AG08396 (cell line): ENCODE results near the gene MPDZ.

Experiments used
- DNase-seq: peaks from one replicate; pipeline ENCODE4 v3.0.0; 2012; ENCODE audit warnings: low spot score, mixed read lengths

Gene MPDZ

DNA sequence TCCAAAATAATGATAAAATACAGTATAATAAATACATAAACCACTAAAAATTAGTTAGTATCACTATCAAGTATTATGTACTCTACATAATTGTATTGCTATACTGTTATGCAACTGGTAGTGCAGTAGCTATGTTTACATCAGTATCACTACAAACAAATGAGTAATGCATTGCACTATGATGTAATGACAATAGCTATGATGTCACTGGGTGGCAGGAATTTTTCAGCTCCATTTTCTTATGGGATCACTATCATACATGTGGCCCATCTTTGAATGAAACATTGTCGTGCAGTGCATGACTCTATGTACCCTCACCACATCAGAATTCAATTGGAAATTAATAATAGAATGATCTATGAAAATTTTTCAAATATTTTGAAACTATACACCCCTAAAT is 201.3 kb downstream of the MPDZ start:
- no peak for DNase-seq

DNA sequence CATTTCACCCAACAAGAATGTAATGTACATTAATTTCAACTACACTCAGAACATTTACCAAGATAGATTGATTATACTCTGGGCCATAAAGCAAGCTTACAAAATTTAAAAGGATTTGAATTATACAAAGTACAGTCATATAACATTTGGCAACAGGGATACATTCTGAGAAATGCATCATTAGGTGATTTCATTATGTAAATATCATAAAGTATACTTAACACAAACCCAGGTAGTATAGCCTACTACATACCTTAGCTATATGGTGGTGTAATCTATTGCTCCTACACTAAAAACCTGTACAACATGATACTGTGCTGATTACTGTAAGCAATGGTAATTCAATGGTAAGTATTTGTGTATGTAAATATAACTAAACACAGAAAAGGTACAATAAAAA is 202.9 kb downstream of the MPDZ start:
- DNase-seq = no peak

DNA sequence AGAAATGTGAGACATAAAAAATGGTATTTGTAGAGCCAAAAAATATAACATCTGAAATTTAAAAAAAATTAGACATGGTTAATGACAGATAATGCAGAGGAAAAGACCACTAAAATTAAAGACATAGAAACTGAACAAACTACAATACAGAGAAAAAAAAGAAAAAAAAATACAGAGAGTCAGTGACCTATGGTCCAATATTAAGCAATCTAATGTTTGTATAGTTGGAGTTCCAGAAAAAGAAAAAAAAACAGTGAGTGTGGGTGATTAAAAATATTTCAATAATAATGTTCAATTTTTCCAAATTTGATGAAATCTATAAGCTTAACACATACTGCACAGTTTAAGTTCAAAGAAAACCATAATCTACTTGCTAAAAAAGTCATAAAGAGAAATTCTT is 207.6 kb downstream of the MPDZ start:
- no peak for DNase-seq

DNA sequence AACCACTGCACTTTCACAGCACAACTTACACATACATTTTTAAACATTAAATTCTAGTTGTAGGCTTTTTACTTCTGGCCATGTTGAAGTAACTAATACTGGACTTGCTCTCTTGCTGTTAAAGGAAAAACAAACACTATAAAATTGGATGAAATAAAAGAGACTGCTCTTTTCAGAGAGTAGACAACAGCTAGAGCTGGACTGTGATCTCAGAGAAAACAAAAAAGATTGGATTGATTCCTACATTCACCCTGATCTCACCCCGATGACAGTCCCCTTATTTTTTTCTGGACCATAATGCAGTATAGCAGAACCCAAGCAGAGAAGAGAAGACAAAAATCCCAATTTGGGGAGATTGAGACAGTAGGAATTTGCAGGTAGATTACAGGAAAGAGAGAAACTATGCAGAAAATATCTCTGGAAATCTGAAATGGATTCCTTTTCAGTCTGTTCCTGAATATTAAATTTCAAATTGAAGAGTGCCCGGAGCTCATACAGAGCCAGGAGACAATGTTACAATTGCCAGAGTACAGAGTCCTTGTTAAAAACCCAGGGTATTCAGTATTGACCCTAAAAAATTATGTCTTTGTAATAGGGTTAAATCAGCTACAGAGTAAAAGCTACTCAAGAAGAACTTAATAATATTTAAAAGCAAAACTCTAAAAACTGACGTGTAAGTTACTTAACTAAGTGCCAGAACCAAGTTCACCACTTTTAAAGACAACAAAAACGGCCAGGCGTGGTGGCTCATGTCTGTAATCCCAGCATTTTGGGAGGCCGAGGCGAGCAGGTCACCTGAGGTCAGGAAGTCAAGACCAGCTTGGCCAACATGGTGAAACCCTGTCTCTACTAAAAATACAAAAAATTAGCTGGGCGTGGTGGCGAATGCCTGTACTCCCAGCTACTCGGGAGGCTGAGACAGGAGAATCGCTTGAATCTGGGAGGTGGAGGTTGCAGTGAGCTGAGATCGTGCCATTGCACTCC is 208.6 kb downstream of the MPDZ start:
- DNase-seq = no peak

DNA sequence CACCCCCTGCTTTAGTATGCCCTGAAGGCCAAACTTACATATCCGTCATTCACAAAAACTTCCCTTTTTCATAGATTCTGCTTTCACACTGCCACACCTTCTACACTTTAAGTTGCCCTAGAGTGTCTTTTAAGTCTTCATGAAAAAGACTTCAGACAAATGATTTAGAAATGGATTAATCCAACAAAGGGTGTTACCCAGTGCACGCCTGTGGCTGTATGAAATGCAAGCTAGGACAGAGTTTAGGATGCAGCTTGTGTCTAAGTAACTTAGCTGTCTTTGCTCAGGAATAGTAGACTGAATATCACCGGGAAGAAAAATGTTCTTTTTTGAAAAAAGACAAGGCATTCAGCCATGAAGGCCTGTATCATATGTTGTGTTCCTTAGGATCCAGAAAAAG is 210.0 kb downstream of the MPDZ start:
- no peak for DNase-seq

DNA sequence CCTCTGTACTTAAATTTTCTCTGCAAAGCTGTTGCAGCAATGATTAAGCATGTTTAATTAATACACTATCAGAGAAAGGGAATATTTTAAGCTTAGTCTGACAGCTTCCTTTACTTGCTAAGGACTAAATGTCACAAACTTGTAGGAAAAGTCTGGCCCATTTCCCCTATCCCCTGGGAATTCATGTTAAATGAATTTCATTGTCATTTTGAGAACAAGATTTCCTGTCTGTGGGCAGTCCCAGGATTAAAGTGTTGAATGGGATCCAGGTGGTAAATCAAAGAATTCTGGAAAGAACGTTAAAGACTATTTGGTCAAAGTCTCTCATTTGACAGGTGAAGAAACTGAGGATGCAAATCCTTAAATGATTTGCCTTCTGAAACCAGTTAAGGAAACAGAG is 214.8 kb downstream of the MPDZ start:
- no peak for DNase-seq

DNA sequence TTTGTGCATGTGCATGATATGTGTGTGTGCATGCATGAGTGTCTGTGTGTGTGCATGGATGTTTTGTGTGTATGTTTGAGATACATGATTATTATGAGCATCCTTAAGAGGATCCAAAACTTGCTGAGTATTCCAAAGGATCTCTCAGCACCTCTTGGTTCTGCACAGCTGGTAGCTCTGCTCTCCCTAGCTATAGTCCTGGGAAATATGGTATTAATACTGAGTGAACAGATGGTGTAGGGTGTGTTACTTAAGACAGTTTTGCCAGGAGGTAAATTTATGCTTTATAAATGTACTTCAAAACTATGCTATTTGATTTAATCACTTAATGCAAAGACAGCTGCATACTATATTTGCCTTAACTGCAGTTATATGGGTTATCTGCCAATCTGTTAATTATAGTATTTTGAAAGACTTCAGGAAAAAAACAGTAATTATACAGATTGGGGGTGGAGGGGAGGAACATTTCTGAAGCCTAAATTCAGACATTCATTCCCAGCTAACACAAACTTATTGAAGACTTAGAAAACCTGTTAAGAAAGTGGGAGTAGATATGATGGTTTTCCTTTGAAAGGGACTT is 215.5 kb downstream of the MPDZ start:
- DNase-seq = no peak

DNA sequence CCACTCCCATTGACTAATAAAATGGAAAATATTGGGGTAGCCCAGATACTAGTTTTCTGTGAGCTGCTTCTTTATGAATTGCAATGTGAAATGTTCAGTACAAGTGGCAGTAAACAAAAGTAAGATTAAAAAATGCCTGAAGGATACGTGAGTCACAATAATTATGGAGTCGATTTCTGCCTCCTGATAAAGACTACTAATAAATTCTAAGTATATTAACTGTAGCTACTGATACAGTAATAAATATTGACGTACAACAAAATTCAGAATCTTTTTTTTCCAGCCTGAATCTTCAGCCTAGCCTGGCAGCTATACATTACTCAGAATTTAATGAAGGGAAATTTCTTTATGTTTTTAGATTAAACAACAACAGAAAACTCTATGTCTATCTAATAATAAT is 218.1 kb downstream of the MPDZ start:
- DNase-seq = no peak
